Lower leg skin (tissue), 3 donors: ENCODE results near the gene RELT.
"Not testable (repeated sequence)": the region's sequence is repeated elsewhere in the genome, so short reads cannot be mapped to it uniquely, and the experiment has no call there.

Experiments used
- CTCF ChIP-seq, 3 donors: fragments of 450-650 bp; IDR thresholded peaks; one replicate each; pipeline ENCODE4 v1.5.1; 2016; ENCODE audit warnings: antibody characterized with exemption in 3 of 3, mild to moderate bottlenecking in 3 of 3, moderate library complexity in 2 of 3
- POLR2A ChIP-seq, 2 donors: fragments of 450-650 bp; IDR thresholded peaks; one replicate each; pipeline ENCODE4 v1.6.1; 2016 to 2017; ENCODE audit warnings: antibody characterized with exemption in 2 of 2, mild to moderate bottlenecking in 1 of 2, moderate library complexity in 1 of 2

GRCh38 chr11:73436859-73437258 lies 60.7 kb downstream of the RELT start:
- not testable (repeated sequence) for TF ChIP-seq CTCF, POLR2A (IDR thresholded peaks at IDR 0.05)
